H4 (cell line): ENCODE data around the gene GUCY1B1. TPM values are rescaled to one million over a fixed set of nuclear protein-coding genes. Genes with fewer than 3 reads are reported as not detected.
"Not testable (repeated sequence)": the region's sequence is repeated elsewhere in the genome, so short reads cannot be mapped to it uniquely, and the experiment has no call there.

Experiments
- DNase-seq: peaks from one replicate; pipeline ENCODE4 v3.0.0-alpha.2; 2015; ENCODE audit warnings: low spot score
- total RNA-seq: library from RNA; depleted of rRNA; stranded (reverse); fragments of >200 nt; shearing (Covaris generic); gene quantifications from 2 replicates; pipeline ENCODE4 v1.2.3, GENCODE V29; 2014

The GUCY1B1 gene
- total RNA-seq, 1 experiment from 2014 or later, result 13.0 TPM

DNA sequence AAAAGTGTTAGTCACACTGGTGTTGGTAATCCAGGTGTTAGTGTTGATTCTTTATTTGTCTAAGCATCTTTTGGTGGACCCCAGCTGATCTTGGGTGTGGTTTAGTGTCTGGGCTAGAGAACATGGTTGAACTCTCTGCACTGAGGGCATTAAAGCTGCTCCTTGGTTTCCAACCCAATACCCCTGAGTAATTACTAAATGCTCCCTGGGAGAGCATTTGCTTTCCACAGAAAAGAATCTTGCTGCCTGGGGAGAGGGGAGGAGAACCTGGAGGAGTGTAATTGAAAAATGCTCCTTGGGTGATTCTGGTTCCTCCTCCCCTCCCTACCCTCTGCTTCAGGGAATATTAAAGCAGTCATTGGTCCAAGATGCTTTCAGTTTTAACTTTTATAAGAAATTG is 3.1 kb downstream of the GUCY1B1 start:
- no peak for DNase-seq

DNA sequence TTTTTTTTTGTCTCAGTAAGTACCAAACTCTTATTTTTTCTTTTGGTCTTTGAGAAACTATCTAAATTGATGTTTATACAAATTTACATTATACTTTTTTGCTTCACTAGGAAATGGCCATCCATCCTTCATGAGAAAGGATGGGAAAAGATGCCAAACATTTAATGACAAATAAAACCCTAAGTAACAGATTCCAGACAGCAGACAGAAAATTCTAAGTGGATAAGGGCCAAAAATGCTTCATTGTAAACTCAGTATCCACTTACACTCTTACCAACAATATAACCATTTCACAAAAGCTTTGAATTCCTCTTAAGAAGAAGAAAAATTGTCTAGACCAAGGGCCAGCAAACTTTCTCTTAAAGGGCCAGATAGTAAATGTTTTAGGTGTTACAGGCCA is 3.5 kb downstream of the GUCY1B1 start:
- DNase-seq, result no peak

DNA sequence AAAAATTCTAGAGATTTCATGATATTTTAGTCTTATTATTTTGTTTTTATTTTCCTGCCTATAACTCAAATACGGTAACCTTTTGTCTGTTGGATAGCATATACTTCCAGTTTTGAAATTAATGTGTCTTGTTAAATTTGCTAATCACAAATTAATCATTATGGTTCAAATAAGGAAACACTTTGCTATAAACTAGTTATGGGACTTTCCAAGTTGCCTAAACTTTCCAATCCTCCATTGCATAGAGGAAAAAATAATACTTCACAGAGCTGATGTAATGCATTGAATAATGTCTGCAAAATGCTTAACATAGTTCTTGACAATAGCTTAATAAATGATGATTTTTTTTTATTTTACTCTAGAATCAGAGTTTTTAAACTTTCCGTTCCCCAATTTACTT is 4.7 kb downstream of the GUCY1B1 start:
- no peak for DNase-seq

DNA sequence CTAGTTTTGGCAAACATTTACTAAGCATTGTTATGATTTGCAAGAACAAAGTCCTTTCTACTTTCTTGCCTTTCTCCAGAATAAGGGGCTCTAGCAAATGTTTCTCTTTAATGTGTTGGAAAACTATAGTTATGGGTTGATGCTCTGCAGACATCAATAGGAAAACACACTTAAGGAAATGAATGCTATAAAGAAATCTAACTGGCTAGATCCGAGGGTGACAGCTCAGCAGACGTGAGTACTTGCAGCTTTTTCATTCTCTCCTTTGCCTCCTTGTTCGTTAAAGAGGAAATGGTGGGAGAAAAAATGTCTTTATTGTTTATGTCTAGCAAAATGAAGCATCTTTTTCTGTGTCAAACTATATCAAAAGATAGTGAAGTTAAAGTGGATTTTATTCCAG is 6.3 kb downstream of the GUCY1B1 start:
- no peak for DNase-seq

DNA sequence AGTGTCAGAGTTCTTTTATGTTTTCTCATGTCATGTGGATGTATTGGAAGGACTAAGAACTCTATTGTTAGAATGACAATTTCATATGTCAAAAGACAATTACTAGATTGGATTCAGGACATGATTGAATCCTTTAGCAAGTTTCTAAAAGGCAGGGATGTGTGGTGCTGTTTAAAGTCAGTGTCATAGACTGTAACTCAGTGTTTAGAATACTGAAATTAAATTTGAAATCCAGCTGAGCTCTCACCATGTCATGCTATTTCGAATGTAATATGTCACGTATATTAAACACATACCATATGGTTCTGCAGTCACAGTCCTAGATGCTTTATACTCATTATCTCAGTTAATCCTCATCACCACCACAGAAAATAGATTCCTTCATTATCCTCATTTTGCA is 7.8 kb downstream of the GUCY1B1 start:
- no peak for DNase-seq

DNA sequence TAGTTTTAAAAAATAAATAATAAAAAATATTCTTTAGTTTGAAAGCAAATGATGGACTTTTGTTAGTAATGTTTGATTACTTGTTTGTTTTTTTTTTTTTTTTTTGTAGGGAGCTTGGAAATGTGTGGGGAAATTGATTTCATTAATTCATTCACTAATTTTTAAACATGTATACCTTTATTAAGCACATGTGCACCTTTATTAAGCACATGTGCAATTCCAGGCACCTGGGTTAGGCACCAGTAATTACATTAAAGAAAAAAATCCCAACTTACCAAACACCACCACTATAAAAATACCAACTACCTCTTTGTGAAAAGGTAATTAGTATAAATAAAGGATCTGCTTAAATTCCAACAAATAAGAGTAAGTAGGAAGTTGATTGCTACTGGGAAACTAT is 9.5 kb downstream of the GUCY1B1 start:
- no peak for DNase-seq

DNA sequence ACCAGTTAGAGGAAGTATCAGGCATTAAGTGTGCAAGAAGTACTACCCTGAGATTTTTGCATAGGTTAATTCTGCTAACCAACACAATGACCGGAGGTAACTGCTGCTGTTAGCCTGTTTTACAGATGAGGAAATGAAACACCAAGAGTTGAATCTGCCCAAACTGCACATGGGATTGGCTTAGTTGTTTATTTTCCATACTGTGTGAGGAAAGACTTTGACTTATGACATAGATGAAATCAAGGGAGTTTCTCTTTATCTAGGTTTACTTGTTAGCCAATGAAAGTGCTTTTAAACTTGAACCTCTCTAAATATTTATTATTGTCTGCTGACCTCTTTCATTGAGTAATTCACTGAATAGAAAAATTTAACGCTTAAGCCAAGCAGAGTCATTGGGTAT is 10.3 kb downstream of the GUCY1B1 start:
- peak; percentile 52 for DNase-seq

DNA sequence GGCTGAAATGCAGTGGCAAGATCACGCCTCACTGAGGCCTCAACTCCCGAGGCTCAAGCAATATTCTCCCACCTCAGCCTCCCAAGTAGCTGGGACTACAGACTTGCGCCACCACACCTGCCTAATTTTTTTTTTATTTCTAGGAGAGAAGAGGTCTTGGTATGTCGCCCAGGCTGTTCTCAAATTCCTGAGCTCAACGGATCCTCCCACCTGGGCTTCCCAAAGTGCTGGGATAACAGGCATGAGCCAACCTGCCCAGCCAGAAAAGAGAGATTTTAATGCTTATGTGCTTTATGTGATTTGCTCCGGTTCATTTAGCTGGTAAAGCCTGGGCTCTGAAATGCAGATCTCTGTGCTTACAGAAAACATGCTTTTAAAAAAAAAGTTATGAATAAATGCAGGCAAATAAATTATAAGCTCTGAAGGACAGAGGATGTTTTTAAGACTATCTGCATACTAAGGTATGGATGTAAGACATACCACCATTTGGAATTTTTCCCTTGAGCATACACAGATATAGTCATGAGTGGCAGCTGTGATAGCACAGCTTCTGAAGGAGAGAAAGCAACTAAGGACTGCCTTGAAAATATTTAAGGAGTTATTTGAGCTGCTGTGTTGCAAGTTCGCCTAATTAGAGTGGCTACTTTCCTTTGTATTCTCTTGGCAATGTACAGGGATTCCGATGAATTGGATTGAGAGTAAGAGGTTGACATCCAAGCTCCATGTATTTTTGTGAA is 13.8 kb downstream of the GUCY1B1 start:
- DNase-seq, result no peak

DNA sequence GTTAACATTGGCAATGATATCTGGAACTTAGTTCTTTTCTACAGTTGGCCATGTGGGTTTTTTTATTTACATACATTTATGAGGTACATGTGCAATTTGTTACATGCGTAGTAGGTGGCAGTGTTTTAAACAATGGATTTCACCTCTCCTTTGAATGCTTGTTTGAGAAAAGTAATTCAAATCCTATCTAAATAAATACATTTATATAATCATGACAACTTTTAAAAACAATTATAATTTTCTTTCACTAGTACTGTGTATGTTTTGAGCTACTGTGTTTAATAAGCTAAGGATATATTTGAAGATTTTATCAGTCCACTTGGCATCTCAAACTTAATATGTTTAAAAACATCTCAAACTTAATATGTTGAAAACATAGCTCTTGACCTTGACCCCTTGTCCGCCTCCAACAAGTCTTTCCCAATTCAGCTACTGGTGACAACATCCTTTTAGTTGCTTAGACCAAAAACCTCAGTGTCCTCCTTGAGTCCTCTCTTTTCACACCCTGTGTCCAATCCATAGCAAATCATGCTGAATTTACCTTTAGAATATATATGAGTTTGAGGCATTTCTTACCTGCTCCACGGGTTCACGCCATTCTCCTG is 14.5 kb downstream of the GUCY1B1 start:
- DNase-seq, result no peak

DNA sequence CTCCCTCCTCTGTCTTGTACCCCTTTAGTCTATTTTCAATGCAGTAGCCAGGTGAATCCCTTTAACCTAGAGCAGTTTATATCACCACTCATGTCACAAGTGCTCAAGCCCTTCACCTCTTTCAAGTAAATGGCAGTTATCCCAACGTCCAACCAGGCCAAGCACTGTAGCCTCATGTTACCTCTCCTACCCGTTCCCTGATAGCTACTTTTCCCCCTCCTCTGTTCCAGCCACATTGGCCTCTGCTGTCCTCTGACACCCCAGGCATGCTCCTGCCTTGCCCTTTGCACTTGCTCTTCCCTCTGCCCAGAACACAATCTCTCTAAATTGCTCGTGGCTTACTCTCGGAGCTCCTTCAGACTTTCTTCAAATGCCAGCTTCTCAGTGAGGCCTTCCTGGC is 15.2 kb downstream of the GUCY1B1 start:
- DNase-seq, result no peak

DNA sequence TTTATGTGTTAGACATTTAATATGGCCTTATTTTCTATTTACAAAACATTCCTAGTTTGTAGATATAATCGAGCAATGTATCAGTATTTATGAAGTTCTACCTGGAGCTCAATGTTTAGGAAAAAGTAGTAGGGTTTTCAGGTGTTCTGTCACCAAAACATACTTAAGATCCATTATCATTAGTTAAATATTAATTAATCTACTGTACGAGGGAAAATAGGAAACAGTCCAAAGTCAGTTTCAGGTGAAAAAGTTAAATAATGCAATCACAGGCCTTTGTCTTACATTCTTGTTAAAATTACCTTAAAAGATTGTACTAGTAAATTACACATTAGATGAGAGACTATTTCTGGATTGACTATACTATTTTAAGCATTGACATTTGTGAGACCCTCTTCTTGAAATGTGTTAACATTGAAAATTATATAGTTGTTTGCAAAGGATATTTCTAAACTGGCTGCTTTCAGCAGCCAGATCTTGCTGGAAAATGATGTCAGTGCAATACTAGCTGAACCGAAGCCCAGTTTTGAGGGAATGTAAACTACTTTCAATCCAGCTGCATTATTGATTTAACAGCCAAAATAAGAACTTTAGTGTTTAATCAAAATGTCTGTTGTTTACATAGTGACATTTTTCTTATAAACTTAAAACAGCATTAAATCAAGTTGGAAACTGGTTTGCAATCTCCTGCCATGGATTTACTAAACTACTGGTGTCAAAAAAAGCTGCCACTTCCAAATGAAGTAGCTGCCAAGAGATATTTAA is 19.3 kb downstream of the GUCY1B1 start:
- DNase-seq, result peak; percentile 46

DNA sequence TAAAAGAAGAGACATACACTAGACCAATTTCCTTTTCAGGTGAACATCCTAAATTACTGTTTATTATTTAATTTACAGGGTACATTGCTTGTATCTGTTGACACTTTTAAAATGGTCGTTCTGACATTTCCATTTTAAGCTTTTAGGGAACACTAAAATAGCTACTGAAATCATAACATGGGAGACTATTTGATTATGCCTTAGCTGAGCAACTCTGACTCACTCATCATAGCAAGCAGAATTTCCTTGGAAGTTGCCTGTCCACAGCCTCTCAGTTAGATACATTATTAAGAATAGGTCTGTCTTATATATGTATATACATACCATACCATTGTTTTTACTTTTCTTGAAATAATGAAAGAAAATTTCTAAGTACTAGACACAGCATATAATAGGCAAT is 22.0 kb downstream of the GUCY1B1 start:
- DNase-seq, result no peak

DNA sequence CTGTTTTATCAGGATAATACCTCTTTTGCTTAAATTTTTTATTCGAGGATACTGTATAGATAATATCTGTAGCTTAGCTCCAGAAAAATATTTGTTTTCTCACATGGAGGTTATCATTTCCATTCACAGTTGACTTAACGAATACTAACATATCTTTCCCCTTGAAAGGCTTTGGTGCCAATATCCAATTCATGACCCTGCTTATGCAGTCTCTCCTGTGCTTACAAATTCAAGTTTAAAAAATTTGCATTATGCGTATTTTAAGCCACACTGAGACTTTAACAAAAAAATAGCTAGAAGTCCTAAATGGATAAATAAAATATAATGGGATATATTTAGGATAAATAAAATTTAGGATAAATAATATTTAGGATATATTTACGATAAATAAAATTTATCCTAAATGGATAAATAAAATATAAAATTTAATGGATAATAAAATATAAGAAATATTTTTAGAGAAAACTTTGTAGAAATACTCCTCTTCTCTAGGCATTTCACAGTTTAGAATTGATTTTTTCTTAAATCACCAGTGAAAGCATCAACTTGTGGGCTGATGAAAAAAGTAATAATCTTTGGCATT is 22.5 kb downstream of the GUCY1B1 start:
- no peak for DNase-seq

DNA sequence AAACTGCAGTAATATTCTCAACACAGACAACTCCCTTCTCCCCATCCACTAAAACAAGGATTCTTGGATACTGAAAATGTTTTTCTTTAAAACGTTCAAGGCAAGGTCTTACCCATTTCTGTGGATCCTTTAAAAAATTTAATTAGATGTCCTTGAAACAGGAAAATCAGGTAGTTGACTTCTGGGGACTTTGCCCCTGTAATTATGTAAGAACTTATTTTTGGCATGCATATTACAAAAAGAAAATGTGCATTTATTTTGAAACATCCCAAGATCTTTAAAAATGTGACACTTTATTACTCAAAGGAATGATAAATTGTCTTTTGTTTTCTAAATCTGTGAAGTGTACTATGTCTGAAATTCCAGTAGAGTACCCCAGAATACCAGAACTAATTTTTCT is 25.8 kb downstream of the GUCY1B1 start:
- DNase-seq, result no peak

DNA sequence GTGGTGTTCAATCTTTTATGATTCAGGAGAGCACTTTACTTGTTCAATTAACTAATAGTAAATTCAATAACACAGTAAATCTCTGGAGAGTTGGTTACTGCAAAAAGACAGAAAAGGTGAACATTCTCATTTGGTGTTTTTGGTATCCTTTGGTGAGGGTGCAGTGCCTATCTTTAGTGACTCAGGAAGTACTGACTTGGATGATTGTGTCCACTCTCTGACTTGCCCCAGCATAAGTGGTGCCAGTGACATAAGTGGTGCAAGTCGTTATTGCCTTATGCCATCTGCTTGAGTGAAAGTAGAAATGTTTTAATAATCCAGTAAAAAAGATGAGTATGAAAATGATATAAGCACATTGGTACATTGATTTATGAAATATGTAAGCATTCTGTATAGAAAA is 27.0 kb downstream of the GUCY1B1 start:
- DNase-seq, result no peak

DNA sequence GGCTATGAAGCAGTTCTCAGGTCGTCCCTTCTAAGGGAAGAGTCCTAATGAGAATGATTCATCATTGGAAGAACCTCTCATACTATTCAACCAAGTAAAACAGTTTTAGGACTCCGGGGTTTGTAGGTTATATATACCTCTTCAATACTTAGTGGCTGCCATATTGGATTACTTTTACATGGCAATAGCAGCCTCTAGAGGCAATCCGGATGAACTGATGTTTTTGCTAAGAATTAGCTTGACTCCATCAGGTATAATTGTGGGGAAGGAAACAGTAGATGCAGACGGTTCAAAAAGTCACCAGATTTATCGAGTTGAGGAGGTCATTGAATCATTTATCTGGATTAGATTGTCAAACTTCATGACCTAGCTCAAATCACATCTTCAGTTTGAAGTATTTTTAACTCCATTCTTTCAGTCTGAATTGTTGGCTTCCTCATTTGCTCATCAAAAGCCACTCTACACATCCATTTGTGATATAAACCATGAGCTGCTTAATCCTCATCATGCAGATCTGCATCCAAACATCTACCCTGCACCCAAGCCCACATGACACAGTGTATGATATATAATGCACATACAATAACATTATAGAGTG is 28.4 kb downstream of the GUCY1B1 start:
- DNase-seq, result peak; percentile 71

DNA sequence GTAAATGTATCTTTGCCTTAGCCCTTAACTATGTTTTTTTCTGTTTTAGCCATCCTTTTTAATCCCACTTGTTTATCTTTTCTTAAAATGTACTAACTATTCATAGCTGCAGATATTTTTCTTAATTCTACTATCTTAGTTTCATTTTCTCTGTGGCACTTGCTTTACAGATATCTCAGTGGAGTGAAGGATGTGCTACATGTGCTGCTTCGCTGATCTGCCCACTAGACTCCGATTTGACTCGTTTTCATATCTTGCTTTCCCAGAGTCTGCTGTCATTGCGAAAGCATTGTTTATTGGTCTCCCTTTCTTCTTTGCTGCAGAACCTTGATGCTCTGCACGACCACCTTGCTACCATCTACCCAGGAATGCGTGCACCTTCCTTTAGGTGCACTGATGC is 30.6 kb downstream of the GUCY1B1 start:
- DNase-seq, result no peak

DNA sequence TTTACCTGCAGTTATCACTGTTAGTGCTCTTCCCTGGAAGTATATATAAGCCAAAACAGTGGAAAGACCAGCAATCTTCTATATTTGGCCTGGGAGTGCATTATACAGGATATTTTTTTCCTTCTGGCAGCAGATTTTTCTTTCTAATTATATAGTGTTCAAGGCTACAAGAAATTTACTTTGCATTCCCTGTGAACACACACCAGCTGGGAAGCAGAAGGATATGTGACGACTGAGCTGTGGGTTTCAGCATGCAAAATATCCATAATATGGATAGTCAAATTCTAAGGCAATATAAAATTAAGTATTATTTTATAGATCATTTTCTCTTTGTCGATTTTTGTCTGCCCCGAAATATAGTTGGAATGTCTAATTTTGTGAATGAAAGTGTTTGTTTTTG is 31.2 kb downstream of the GUCY1B1 start:
- no peak for DNase-seq

DNA sequence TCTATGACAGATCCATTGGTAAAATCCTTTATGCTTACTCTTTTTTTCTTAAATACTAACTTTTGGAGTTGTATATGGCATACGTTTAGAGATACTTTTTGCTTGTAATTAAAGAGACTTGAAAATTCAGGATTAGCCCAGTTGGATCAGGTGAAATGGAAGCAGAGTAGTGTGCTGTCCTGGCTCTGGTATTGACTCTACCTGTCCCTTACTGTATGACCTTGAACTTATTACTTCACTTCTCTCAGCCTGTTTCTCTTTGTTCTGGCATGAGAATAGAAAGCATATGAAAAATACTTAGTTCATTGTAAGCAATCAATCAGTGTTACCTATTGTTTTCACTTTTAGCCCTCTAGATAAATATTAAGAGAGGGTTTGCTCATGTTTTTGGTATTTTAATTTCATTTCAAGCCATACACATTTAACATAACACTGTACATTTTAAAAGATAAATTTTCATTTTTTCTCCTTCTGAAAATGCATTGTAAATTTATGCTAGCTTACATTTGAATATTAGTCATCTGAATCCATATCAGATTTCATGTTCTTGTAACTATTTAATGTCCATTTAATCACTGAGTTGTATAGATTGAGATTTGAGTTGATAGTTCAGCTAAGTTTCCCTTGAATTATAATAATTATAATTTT is 35.9 kb downstream of the GUCY1B1 start:
- DNase-seq, result no peak

DNA sequence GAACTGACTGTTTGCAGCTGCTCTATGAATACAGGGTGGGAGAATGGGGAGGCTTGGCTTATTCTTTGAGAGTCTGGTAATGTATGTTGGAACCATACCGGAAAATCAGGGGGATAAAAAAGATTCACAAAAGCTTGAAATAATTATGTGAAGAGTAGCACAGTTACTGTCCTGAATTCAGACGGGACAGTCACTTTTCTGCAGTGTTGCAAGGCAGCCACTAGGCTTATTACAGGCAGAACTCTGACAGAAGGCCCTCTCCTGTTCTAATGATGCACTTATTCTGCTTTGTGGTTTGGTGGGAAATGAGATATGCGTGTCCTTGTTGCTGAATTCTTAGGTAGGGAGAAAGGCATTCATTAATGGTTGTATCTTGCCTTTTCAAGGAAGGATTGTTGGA is 37.2 kb downstream of the GUCY1B1 start:
- peak; percentile 79 for DNase-seq

DNA sequence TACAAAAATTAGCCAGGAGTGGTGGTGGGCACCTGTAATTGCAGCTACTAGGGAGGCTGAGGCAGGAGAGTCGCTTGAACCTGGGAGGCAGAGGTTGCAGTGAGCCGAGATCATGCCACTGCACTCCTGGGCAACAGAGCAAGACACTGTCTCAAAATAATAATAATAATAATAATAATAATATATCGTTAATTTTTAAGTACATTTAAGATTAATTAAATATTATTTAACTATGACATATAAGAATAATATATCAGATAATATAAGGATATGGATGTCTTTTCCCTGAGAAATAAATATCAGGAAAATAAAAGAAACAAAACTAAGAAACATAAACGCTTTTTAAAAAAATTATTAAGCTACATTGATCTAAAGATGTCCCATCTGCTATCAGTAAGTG is 38.8 kb downstream of the GUCY1B1 start:
- DNase-seq, result not testable (repeated sequence)
